NCI-H1436 (cell line): Measurements from ENCODE around the gene DOK4.
A peak's percentile ranks its signal among the peaks of the same experiment; 100 is the strongest.
"Not testable (repeated sequence)": the region's sequence is repeated elsewhere in the genome, so short reads cannot be mapped to it uniquely, and the experiment has no call there.

Experiments
- DNase-seq: peaks from one replicate; lab custom pipeline; 2025; lab: John Stamatoyannopoulos, UW

Gene DOK4

DNA sequence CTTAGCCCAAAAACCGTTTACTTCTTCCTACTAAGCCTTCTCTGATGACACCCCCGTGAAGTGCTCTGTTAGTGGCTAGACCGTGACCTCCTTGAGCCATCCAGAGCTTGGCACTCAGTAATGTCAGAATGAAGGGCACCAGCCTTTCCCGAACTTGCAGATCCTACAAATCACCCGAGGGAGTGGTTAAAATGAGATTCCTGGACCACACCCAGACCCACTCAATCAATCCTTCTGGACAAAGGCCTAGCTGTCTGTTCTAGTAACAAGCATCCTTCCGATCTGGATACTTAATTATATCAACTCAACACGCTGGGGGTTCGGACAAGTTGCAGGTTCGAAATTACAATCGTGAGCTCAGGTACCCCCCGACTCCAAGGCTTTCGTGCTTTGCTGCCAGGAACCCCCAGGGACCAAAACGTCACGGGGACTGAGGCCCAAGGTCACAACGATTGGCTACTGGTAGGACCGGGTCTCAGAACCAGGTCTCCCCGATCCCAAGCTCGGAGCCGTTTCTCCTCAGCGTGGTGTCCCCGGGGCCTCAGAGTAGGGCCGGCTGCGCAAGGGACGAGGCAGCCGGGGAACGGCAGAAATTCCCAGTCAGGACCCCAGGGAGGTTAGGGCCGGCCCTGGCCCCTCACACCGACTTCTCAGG lies 39.6 kb downstream of the DOK4 start:
- DNase-seq, result peak; percentile 34

DNA sequence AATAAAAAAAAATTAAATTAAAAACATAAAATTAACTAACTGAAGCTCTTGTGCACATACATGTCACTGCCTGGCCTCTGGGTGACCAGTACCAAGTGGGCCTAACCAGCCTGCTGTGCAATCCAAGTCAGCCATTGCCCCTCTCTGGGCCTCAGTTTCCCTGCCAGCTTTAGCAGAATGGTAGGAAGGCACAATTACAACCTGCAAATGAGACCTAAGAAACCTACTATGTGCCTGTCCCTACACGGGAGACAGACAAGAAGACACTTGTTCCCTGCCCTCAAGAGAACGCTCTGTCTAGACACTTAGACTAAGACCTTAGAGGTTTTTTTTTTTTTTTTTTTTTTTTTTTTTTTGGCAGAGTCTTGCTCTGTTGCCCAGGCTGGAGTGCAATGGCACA lies 40.8 kb downstream of the DOK4 start:
- DNase-seq, result no peak

DNA sequence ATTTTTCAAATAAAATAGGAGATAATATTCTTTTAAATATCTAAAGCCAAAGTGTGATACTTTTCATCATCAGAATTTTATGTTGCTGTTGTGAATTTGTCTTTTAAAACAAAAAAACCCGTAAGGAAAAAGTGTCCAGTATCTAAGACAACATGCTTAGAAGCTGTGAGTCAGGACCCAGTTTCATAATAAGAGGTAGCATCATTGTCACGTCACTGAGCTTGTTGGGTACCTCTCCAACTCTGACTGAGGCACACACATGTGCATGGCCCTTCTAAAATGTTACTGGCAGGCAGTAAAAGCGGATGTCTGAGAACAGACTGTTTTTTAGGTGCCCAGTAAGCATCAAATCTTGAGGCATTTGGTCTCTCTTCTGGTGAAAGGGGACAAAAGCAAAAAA lies 41.6 kb downstream of the DOK4 start:
- no peak for DNase-seq

GRCh38 chr16:57440551-57440950 lies 45.7 kb downstream of the DOK4 start:
- not testable (repeated sequence) for DNase-seq

DNA sequence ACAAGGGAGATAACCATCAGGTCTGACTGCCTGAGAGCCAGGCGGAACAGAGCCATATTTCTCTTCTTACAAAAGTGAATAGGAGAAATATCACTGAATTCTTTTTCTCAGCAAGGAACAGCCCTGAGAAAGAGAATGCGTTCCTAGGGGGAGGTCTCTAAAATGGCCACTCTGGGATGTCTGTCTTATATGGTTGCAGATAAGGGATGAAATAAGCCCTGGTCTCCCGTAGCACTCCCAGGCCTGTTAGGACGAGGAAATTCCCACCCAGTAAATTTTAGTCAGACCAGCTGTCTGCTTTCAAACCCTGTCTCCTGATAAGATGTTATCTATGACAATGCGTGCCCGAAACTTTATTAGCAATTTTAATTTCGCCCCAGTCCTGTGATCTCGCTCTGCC lies 46.3 kb downstream of the DOK4 start:
- not testable (repeated sequence) for DNase-seq

- DNase-seq, result no peak
Measured at GRCh38 chr16:57435838-57436237, 50.5 kb downstream of the DOK4 start.

DNA sequence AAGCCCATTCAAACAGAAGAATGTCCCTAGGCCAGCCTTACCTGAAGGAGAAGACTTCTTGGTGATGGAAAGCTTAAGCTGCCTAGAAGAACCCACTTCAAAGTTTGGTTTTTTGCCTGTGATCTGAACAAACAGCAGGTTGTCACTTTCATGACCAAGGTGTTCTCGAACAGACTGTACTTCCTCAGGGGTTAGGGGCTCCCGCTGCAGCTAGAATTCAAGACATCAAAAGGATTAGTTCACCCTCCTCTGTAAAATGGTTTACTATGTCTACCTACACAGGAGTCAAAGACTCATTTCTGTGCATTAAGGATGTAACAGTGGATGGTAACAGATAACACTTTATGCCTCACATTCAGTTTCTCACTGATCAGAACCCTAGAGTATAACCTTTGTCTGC lies 52.3 kb downstream of the DOK4 start:
- DNase-seq, result no peak

GRCh38 chr16:57432989-57433388 lies 53.3 kb downstream of the DOK4 start:
- no peak for DNase-seq

DNA sequence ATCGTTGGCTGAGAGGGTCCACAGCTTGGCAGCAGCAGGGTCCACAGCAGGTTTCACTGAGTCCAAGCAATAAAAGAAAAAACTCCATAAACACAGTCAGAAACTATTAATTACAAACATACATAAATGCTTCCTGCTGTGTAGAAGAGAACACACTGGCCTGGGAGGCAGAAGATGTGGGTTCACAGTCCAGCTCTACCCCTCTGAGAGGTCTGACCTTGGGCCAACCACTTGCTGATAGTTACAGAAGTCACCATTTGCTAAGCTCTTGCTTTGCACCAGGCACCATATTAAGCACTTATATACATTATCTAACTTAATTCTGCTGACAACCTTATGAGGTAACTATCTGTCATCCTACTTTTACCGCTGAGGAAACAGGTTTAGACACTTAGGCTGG lies 53.8 kb downstream of the DOK4 start:
- DNase-seq, result no peak

DNA sequence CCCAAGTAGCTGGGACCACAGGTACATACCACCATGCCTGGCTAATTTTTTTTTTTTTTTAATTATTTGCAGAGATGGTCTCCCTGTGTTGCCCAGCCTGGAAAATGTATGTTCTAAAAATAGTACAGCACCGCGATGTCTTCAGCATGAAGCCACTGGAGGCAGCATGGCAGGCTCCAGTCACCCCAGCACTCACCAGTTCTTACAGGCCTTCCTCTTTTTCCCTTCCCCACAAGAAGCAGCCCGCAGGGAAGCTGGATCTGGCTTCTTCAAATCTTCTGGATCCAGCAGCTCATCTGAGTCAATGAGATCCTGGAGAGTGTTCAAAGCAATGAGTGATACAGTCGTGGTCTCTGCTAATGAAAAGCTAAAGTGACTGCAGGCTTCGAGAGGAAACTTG lies 55.3 kb downstream of the DOK4 start:
- no peak for DNase-seq

GRCh38 chr16:57427824-57428223 lies 58.5 kb downstream of the DOK4 start:
- no peak for DNase-seq

DNA sequence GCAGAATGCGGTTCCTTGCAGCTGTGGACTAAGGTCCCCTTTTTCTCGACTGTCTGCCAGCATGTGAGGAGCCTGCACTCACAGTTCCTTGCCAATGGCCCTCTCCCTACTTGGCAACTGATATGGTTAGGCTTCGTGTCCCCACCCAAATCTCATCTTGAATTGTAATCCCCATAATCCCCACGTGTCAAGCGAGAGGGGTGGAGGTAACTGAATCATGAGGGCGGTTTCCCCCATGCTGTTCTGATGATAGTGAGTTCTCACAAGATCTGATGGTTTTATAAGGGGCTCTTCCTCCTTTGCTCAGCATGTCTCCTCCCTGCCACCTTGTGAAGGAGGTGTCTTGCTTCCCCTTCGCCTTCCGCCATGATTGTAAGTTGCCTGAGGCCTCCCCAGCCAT lies 59.0 kb downstream of the DOK4 start:
- no peak for DNase-seq

DNA sequence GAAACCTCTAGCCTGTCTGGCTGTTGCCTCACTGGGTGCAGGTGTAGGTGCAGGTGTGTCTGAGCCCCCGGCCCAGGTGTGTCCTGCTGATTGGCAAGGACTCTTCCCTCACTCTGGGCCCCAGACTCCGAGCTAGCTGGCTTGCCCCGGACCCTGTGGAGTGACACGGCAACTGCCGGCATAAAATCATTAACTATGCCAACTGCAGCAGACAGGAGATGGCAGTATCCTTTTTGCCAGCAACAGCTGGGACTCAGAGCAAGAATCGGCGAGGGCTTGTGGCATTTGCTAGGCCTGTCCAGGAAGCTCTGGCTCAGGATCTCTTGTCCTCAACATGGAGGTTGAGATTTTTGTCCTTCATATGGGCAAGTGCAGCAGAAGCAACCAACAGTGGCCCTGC lies 59.9 kb downstream of the DOK4 start:
- DNase-seq, result no peak

- DNase-seq, result no peak
Measured at GRCh38 chr16:57424583-57424982, 61.7 kb downstream of the DOK4 start.

GRCh38 chr16:57423152-57423551 lies 63.1 kb downstream of the DOK4 start:
- no peak for DNase-seq

DNA sequence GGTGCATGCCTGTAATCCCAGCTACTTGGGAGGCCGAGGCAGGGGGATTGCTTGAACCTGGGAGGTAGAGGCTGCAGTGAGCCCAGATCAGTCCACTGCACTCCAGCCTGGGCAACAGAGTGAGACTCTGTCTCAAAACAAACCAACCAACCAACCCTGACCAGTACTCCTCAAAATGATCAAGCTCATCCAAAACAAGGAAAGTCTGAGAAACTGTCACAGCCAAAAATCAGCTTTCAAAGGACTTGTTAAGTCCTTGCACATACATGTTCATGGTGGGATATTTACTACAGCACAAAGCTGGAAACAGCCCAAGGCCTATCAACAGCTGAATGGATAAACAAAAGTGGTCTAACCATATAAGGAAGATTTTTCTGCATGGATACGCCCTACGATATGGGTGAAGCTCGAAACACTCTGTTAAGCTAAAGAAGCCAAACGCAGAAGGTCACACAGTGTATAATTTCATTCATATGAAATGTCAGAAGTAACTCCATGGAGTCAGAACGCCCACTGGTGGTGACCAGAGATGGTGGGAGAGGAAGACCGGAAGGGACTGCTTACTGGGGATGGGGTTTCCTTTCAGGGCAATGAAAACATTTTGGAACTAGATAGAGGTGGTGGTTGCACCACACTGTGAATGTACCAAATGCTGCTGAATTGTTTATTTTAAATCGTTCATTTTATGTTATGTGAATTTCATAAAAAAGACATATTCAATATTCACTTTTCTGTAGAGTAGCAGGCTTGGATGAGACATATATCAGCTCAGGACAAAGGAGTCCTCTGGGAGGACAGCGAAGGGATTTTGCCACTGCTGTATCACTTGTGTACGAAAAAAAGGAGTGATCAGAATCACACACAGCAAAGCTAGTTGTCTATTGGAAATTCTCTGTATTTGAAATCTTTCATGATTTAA lies 64.0 kb downstream of the DOK4 start:
- DNase-seq, result peak; percentile 5
